ENCODE measurements around the gene BIRC7. TPM values are rescaled to one million over a fixed set of nuclear protein-coding genes. Genes with fewer than 3 reads are reported as not detected.

BIRC7 gene
- total RNA-seq, 2 experiments from 2014 or later: not detected

- Mint-ChIP-seq H3K27me3 (peaks cover 71% of the 10 kb centered on the region), H3K9me3 (no peaks in the 10 kb centered on the region), H3K27ac (no peak overlapping the region), H3K36me3 (ENCODE audit: low read depth) (no peaks in the 10 kb centered on the region), H3K4me3 (peak overlapping the region; percentile 51), H3K4me1 (ENCODE audit: low read depth) (peaks cover 6% of the 10 kb centered on the region)
- POLR2A ChIA-PET: no interaction called here
- CTCF ChIA-PET: no interaction called here
- Histone ChIP-seq H3K9me3 (ENCODE audit: control insufficient read depth in 1 of 2, insufficient read depth in 1 of 2, low read length in 2 of 2) (peaks cover 0 to 8% of the 10 kb centered on the region in 2 experiments), H3K4me3 (ENCODE audit: low read length) (no peak overlapping the region), H3K27me3 (ENCODE audit: control insufficient read depth in 1 of 2, insufficient read depth in 2 of 2, low read length in 2 of 2) (peaks cover 41 to 49% of the 10 kb centered on the region in 2 experiments), H3K4me1 (ENCODE audit: insufficient read depth, low read length) (peaks cover 9% of the 10 kb centered on the region), H3K27ac (ENCODE audit: low read depth in 1 of 2, low read length in 2 of 2) (no peak overlapping the region), H3K36me3 (ENCODE audit: insufficient read depth, low read length) (no peaks in the 10 kb centered on the region)
- DNase-seq (no peak), ATAC-seq (ENCODE audit: poor library complexity) (no peak)
- TF ChIP-seq, protein P1, sequence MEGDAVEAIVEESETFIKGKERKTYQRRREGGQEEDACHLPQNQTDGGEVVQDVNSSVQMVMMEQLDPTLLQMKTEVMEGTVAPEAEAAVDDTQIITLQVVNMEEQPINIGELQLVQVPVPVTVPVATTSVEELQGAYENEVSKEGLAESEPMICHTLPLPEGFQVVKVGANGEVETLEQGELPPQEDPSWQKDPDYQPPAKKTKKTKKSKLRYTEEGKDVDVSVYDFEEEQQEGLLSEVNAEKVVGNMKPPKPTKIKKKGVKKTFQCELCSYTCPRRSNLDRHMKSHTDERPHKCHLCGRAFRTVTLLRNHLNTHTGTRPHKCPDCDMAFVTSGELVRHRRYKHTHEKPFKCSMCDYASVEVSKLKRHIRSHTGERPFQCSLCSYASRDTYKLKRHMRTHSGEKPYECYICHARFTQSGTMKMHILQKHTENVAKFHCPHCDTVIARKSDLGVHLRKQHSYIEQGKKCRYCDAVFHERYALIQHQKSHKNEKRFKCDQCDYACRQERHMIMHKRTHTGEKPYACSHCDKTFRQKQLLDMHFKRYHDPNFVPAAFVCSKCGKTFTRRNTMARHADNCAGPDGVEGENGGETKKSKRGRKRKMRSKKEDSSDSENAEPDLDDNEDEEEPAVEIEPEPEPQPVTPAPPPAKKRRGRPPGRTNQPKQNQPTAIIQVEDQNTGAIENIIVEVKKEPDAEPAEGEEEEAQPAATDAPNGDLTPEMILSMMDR (IDR thresholded peaks at IDR 0.05): no peak
- intact Hi-C loops (cut with DNase I, micrococcal nuclease): no loop called here
These were observed 17.3 kb downstream of the BIRC7 start for GRCh38 chr20:63253065-63253437.

- ATAC-seq (ENCODE audit: poor library complexity): peak; percentile 37
These were observed 17.9 kb downstream of the BIRC7 start for GRCh38 chr20:63253438-63254231.

DNA sequence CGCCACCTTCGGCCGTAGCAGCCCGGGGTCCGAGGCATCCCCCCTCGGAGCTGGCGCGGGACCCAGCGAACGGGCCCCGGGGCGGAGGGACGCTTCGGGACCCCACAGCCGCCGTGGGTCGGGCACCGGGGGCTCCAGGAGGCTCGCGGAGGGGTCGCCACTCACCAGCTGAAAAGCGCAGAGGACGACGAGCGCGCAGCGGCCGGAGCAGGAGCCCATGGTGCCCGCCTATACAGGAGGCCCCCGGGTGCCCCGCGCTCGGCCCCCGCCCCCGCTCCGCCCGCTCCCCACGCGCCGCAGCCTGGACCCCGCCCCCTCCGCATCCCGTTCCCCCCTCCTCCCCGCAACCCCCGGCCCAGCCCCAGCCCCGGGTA, 18.5 kb downstream of the BIRC7 start, which contains the start of gene NKAIN4:
NKAIN4 (minus strand) TSS at position 232 of the 374 bp plus-strand sequence; CDS start at position 219, 13 bp downstream.
- Histone ChIP-seq H3K9me3 (ENCODE audit: control insufficient read depth in 1 of 2, insufficient read depth in 1 of 2, low read length in 2 of 2) (peaks cover 0 to 8% of the 10 kb centered on the region in 2 experiments), H3K4me3 (ENCODE audit: low read length) (peak within 1 kb of the TSS; percentile 12), H3K27me3 (ENCODE audit: control insufficient read depth in 1 of 2, insufficient read depth in 2 of 2, low read length in 2 of 2) (peaks cover 40 to 46% of the 10 kb centered on the region in 2 experiments), H3K36me3 (ENCODE audit: insufficient read depth, low read length) (no peaks in the 10 kb centered on the region), H3K4me1 (ENCODE audit: insufficient read depth, low read length) (peaks cover 9% of the 10 kb centered on the region), H3K27ac (ENCODE audit: low read depth in 1 of 2, low read length in 2 of 2) (no peak within 1 kb of the TSS)
- Mint-ChIP-seq H3K27ac (no peak within 1 kb of the TSS), H3K36me3 (ENCODE audit: low read depth) (no peaks in the 10 kb centered on the region), H3K4me3 (no peak within 1 kb of the TSS), H3K9me3 (no peaks in the 10 kb centered on the region), H3K4me1 (ENCODE audit: low read depth) (peaks cover 6% of the 10 kb centered on the region), H3K27me3 (peaks cover 69% of the 10 kb centered on the region)
- TF ChIP-seq, protein P1 (IDR thresholded peaks at IDR 0.05): no peak
- POLR2A ChIA-PET: no interaction called here
- ATAC-seq (ENCODE audit: poor library complexity) (no peak), DNase-seq (no peak)
- intact Hi-C loops (cut with DNase I, micrococcal nuclease): no loop called here
- CTCF ChIA-PET: no interaction called here

More at GRCh38 chr20:63253438-63254231, 17.9 kb downstream of the BIRC7 start:
- intact Hi-C loops (cut with DNase I, micrococcal nuclease): no loop called here
- no peak overlapping the region for H3K27ac ChIP-seq (ENCODE audit: low read depth in 1 of 2, low read length in 2 of 2)
- Mint-ChIP-seq H3K36me3 (ENCODE audit: low read depth) (no peaks in the 10 kb centered on the region), H3K4me1 (ENCODE audit: low read depth) (peaks cover 6% of the 10 kb centered on the region), H3K9me3 (no peaks in the 10 kb centered on the region), H3K4me3 (no peak overlapping the region), H3K27ac (no peak overlapping the region), H3K27me3 (peaks cover 70% of the 10 kb centered on the region)
- peaks cover 9% of the 10 kb centered on the region for H3K4me1 ChIP-seq (ENCODE audit: insufficient read depth, low read length)
- peak overlapping the region; percentile 12 for H3K4me3 ChIP-seq (ENCODE audit: low read length)
- DNase-seq: no peak
- H3K27me3 ChIP-seq (ENCODE audit: control insufficient read depth in 1 of 2, insufficient read depth in 2 of 2, low read length in 2 of 2): peaks cover 42 to 44% of the 10 kb centered on the region in 2 experiments
- no peaks in the 10 kb centered on the region for H3K36me3 ChIP-seq (ENCODE audit: insufficient read depth, low read length)
- H3K9me3 ChIP-seq (ENCODE audit: control insufficient read depth in 1 of 2, insufficient read depth in 1 of 2, low read length in 2 of 2): peaks cover 0 to 8% of the 10 kb centered on the region in 2 experiments
- TF ChIP-seq, protein P1 (IDR thresholded peaks at IDR 0.05): no peak
- ChIA-PET POLR2A (no interaction called here), CTCF (no interaction called here)

Data from CD4-positive, alpha-beta T cell (primary cell).